IPS-NIHi7 (cell line): ENCODE data around the gene SLC22A31.
"Not testable (repeated sequence)": the region's sequence is repeated elsewhere in the genome, so short reads cannot be mapped to it uniquely, and the experiment has no call there.

Experiments
- DNase-seq: peaks from one replicate; pipeline ENCODE4 v3.0.0; 2012; ENCODE audit warnings: mixed read lengths; ENCODE audit errors: extremely low spot score

The SLC22A31 gene

DNA sequence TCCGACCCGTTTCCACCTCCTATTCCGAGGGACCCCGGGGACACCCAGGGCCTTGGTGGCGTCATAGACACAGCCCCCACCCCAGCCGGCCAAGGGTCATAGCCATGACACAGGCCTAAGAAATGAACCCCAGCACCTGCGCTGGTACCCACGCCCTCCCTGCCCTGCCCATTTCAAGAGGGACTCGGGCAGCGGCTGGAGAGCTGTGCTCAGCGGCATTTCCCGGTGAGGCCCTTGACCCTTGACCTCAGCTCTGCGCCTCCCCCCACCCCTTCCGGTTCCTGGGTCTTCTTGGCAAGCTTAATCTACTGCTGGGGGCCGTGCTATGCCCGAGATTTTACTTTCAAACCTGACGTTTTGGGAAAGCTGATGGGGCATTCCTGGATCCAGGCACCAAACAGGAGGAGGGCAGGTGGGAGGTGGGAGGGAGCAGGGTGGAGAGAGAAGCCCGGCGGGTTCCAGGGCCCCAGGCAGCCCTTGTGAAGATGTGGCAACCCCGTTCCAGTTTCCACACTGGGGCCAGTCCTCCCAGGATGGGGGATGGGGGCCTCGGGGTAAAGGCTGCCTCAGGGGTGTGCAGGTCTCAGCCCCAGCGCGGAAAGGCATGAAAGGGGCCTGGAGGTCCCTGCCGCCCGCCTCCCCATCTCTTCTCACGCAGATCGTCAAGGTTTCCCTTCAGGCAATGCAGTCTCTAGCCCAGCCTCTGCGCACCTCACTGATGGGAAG, at the start of gene SLC22A31:
Gene SLC22A31 (minus strand): TSS at position 414 of the 726 bp plus-strand sequence. CDS start 36 bp downstream, at position 378.
- no peak for DNase-seq

DNA sequence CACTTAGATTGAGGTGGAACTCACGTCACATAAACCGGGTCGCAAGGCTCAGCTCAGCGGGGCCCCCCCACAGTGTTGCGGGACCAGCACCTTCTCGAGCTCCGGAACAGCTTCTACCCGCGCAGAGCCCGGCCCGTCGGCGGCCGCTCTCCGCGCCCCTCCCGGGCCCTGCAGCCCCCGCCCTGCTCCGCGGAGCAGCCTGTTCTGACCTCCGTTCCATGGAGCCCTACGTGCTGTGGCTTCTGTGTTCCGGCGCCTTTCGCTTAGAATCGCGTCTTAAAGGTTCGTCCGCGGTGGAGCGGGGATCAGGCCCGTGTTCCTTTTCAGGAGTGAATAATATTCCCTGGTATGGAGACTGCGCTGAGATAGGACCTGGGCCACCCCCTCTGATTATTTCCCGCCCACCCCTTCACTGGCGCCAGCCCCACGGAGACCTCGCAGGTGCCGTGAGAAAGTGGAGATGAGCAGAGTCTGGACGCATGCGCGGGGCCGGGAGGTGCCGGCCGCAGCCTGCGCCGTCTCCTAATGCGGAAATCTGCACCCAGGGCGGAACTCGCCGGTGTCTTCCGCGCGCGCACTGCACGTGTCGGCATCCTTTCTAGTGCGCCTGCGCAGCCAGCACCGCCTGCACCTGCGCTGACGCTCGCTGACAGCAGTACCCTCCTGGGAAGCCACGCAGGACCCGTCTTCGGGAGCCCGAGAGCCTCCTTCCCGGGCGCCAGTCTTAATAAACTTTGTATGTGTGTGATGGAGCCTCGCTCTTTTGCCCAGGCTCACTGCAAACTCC, 48.1 kb upstream of the SLC22A31 start:
- no peak for DNase-seq

- not testable (repeated sequence) for DNase-seq
Observed at GRCh38 chr16:89247734-89248075, 47.4 kb upstream of the SLC22A31 start.

GRCh38 chr16:89246903-89247733, 46.8 kb upstream of the SLC22A31 start:
- DNase-seq: peak; percentile 95

DNA sequence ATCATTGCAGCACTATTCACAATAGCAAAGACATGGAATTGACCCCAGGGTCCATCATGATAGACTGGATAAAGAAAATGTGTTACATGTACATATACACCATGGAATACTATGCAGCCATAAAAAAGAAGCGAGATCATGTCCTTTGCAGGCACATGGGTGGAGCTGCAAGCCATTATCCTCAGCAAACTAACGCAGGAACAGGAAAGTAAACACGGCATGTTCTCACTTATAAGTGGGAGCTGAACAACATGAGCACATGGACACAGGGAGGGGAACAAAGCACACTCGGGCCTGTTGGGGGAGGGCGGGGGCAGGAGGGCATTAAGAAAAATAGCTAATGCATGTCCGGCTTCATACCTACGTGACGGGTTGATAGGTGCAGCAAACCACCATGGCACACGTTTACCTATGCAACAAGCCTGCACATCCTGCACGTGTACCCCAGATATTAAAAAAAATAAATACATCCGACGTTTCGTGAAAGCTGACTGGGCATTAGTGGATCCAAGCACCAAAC, 46.1 kb upstream of the SLC22A31 start:
- DNase-seq: no peak

DNA sequence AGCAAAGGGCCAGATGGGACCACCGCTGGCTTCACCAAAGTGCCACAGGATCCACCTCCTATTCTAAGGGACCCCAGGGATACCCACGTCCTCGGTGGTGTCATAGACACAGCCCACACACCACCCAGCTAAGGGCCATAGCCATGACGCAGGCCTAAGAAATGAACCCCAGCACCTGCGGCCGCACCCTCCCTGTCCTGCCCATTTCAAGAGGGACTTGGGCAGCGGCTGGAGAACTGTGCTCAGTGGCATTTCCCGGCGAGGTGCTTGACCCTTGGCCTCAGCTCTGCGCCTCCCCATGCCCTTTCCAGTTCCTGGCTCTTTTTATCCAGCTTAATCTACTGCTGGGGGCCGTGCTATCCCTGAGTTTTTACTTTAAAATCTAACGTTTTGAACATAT, 44.4 kb upstream of the SLC22A31 start:
- DNase-seq: no peak

DNA sequence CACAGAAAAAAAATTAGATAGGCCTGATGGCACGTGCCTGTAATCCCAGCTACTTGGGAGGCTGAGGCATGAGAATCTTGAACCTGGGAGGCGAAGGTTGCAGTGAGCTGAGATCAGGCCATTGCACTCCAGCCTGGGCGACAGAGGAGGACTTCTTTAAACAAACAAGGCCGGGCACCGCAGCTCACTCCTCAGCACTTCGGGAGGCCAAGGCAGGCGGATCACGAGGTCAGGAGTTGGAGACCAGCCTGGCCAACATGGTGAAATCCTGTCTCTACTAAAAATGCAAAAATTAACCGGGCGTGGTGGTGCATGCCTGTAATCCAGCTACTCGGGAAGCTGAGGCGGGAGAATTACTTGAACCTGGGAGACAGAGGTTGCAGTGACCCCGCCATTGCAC, 43.9 kb upstream of the SLC22A31 start:
- not testable (repeated sequence) for DNase-seq

DNA sequence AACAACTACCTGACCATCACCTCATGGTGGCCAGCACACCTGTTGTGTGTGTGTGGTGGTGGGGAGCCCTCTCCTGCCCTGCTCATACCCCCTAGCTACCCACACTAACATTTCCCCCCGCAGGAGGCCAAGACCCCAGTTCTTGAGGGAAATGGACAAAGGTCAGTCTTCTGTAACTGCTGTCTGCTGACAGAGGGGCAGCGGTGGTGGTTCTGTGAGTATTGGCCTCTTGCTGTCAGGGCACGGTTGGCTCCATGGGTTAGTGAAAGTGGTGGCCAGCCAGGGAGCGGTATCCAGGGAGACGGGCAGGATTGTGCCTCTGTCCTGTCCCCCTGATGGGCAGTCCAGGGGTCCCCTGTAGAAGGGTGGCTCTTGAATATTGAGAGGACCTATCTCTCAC, 43.3 kb upstream of the SLC22A31 start:
- no peak for DNase-seq

DNA sequence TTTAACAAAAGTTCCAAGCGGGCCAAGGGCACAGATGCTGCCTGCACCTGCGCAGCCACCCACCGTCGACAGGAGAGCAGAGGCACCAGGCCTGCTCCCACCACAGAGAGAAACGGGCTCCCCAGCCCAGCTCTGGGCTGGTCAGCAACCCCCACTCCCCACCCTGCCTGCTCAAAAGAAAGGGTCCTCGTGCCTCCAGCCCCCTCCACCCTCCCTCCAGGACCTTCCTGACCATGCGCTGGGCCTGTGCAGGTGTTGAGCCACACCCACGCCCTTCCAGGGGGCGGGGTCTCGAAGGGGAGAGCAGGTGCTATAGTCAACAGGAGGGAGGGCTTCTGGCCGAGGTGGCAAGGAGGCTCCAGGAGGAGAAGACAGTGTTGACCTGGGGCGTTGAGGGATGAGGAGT, 42.5 kb upstream of the SLC22A31 start:
- DNase-seq: no peak

DNA sequence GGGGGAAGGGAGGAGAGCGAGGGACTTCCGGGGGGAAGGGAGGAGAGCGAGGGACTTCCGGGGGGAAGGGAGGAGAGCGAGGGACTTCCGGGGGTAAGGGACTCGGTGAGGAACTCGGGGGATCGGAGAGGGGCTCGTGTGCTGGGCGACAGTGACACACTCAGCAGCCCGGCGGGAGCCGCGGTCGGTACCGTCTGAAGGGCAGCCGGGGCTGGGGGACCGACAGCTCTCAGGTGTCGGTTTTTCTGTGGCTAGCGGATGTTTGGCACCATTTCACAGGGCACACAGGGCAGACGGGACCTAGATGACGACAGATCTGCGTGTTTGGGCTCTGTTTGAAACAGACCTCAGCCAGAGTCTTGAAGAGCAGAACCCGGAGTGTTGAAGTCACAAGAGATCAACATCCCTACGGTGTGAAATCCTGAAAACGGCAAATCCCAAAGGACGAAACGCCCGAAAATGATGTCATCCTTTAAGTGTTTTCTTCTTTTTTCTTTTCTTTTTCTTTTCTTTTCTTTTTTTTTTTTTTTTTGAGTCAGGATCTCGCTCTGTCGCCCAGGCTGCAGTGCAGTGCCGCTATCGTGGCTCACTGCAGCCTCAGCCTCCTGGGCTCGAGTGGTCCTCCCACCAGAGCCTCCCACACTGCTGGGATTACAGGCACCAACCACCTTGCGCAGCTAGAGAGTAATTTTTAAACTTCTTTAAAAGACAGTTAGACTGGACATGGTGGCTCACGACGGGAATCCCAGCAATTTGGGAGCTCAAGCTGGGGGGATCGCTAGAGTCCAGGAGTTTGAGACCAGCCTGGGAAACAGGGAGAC, 41.1 kb upstream of the SLC22A31 start:
- peak; percentile 78 for DNase-seq

DNA sequence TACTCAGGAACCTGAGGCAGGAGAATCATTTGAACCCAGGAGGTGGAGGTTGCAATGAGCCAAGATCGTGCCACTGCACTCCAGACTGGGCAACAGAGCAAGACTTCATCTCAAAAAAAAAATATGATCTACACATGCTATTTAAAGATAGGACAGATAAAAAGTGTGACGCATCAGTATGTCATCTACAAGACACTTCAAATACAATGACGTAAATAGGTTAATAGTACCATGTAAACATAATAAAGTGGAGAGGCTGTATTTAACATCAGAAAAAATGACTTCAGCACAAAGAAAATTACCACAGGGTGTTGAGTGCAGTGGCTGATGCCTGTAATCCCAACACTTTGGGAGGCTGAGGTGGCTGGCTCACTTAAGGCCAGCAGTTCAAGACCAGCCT, 37.4 kb upstream of the SLC22A31 start:
- DNase-seq: no peak

GRCh38 chr16:89233678-89234490, 33.5 kb upstream of the SLC22A31 start:
- DNase-seq: no peak

- DNase-seq: no peak
Observed at GRCh38 chr16:89232107-89232506, 31.8 kb upstream of the SLC22A31 start.

DNA sequence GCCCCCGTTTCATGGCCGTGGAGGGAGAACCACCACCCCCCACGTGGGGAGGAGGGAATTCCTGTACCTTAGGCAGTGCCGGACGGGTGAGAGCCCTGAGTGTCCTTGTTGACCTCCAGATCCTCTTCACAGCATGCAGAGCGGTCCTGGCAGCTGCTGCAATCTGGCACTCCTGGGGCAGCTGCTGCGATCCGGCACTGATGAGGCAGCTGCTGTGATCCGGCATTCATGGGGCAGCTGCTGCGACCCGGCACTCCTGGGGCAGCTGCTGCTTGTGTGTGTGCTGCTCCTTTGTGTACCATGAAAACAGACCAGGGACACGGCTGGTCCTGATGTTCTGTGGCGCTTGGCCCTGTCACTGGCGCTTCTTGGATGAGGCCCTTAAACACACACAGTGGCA, 29.9 kb upstream of the SLC22A31 start:
- no peak for DNase-seq

- DNase-seq: no peak
Observed at GRCh38 chr16:89224665-89225064, 24.3 kb upstream of the SLC22A31 start.

GRCh38 chr16:89222931-89223330, 22.6 kb upstream of the SLC22A31 start:
- no peak for DNase-seq

- no peak for DNase-seq
Observed at GRCh38 chr16:89221604-89222003, 21.3 kb upstream of the SLC22A31 start.

GRCh38 chr16:89219365-89219764, 19.0 kb upstream of the SLC22A31 start:
- no peak for DNase-seq

DNA sequence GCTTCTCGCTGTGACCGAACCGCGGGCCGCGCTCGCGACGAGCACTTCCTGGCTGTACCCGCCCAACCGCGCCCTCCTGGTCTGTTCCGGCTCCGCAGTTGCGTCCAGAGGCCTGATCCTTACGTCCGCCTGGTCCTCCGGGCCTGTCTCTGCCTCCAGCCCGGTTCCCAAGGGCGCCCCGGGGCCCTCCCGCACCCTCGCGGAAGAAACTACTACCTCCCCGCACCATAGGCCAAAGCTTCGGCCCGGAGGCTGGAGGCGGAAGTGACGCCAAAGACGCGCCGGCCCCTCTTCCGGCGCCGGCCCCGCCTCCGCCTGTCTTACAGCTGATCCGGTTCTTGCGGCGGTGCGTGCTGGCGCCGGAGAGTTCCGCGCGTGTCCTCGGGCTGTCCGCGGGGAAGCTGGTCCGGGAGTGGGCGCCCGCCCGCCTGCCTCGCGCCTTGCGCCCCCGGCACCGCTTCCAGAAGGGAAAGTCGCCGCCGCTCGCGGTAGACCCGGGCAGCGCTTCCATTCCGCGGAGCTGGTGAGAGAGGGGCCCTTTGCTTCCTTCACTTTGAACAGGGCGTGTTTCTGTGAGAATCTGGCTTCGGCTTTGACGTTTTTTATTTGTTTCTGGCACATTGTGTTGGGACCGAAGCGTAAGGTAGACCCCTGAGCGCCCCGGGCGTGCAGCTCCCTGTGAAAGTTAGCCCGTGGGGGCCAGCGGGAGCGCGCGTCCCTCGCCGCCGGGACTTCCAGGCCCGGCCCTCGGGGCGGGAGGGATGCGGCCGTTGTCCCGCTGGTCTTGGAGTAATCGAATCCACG, 17.3 kb upstream of the SLC22A31 start, which contains the start of gene ZNF778:
Gene ZNF778 (plus strand): TSS at position 316 of the 804 bp plus-strand sequence. CDS start 3,425 bp downstream, outside the sequence.
- DNase-seq: peak; percentile 92

DNA sequence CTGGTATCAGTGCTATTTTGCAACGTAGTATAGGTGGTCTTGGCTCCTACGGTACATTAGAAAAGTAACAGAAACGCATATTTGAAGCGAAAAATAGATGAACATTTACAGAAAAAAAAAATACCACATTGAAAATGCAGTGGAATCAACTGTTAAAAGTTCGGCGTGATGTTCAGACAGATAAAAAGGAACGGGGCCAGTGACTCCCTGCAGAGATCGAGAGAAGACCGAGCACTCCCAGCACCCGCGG, 16.7 kb upstream of the SLC22A31 start:
- no peak for DNase-seq
